HG02852 (cell line): ENCODE data around the gene MAB21L4.

Source experiments
- ATAC-seq: cut with Tn5 transposase; IDR thresholded peaks from one replicate; pipeline ENCODE4 v1.9.1; 2021; ENCODE audit warnings: mild to moderate bottlenecking, moderate library complexity; ENCODE audit not compliant: unreplicated experiment

MAB21L4 gene

GRCh38 chr2:240895656-240896388, at the start of gene MAB21L4:
MAB21L4 (minus strand) TSS chr2:240896156; CDS start chr2:240895997, 159 bp downstream.
- no peak for ATAC-seq

- ATAC-seq = no peak
These were observed 40.1 kb upstream of the MAB21L4 start for GRCh38 chr2:240936106-240936505.

- no peak for ATAC-seq
These were observed 39.3 kb upstream of the MAB21L4 start for GRCh38 chr2:240935103-240935876.

- no peak for ATAC-seq
These were observed 38.7 kb upstream of the MAB21L4 start for GRCh38 chr2:240934701-240935102.

- ATAC-seq = no peak
These were observed 38.2 kb upstream of the MAB21L4 start for GRCh38 chr2:240933966-240934700.

- ATAC-seq = no peak
These were observed 37.4 kb upstream of the MAB21L4 start for GRCh38 chr2:240933048-240933965.

GRCh38 chr2:240932724-240933047, 36.7 kb upstream of the MAB21L4 start:
- no peak for ATAC-seq

- no peak for ATAC-seq
These were observed 36.2 kb upstream of the MAB21L4 start for GRCh38 chr2:240932001-240932723.

- ATAC-seq = no peak
These were observed 35.5 kb upstream of the MAB21L4 start for GRCh38 chr2:240931319-240931949.

- no peak for ATAC-seq
These were observed 34.8 kb upstream of the MAB21L4 start for GRCh38 chr2:240930631-240931318.

- ATAC-seq = no peak
These were observed 34.2 kb upstream of the MAB21L4 start for GRCh38 chr2:240930096-240930630.

- no peak for ATAC-seq
These were observed 33.6 kb upstream of the MAB21L4 start for GRCh38 chr2:240929364-240930095.

GRCh38 chr2:240928476-240929363, 32.8 kb upstream of the MAB21L4 start:
- ATAC-seq = no peak

GRCh38 chr2:240927390-240927781, 31.4 kb upstream of the MAB21L4 start:
- ATAC-seq = no peak

- ATAC-seq = no peak
These were observed 30.8 kb upstream of the MAB21L4 start for GRCh38 chr2:240926516-240927389.
